Mucosa of rectum (tissue), 2 donors: ENCODE measurements around the gene FGR.

Experiments used
- H3K27ac ChIP-seq, 2 donors: one replicate each; pipeline ENCODE4 v1.7.0; 2013; ENCODE audit warnings: inconsistent platforms in 2 of 2, low read depth in 2 of 2, low read length in 2 of 2
- H3K27me3 ChIP-seq, 2 donors: one replicate each; pipeline ENCODE4 v1.7.0; 2013; ENCODE audit warnings: low read length in 2 of 2; ENCODE audit not compliant: control insufficient read depth in 2 of 2, insufficient read depth in 2 of 2
- H3K36me3 ChIP-seq, 2 donors: one replicate each; pipeline ENCODE4 v1.7.0; 2013; ENCODE audit warnings: low read length in 2 of 2; ENCODE audit not compliant: control insufficient read depth in 2 of 2, insufficient read depth in 2 of 2
- H3K4me1 ChIP-seq, 2 donors: one replicate each; pipeline ENCODE4 v1.7.0; 2013; ENCODE audit warnings: low read length in 2 of 2, mild to moderate bottlenecking in 1 of 2; ENCODE audit not compliant: control insufficient read depth in 2 of 2, insufficient read depth in 2 of 2
- H3K4me3 ChIP-seq, 2 donors: one replicate each; pipeline ENCODE4 v1.7.0; 2013; ENCODE audit warnings: low read length in 2 of 2
- H3K9ac ChIP-seq, 2 donors: one replicate each; pipeline ENCODE4 v1.7.0; 2013; ENCODE audit warnings: low read length in 2 of 2, low read depth in 1 of 2, mild to moderate bottlenecking in 1 of 2
- H3K9me3 ChIP-seq, 2 donors: one replicate each; pipeline ENCODE4 v1.7.0; 2013; ENCODE audit warnings: low read length in 2 of 2; ENCODE audit not compliant: control insufficient read depth in 2 of 2
- donor health status: healthy.
- donor health status: Normal muscosa, but diverticular disease.

FGR gene

GRCh38 chr1:27567971-27568299 lies 67.0 kb downstream of the FGR start:
- Histone ChIP-seq H3K27ac (peak overlapping the region; percentile 67 to 80), H3K27me3 (no peaks in the 10 kb centered on the region), H3K9ac (peak overlapping the region; percentile 60 to 74), H3K4me3 (peak overlapping the region; percentile 14 to 70), H3K9me3 (no peaks in the 10 kb centered on the region), H3K4me1 (peaks cover 46 to 50% of the 10 kb centered on the region in 2 donors), H3K36me3 (no peaks in the 10 kb centered on the region)

GRCh38 chr1:27567146-27567526 lies 67.8 kb downstream of the FGR start:
- Histone ChIP-seq H3K36me3 (no peaks in the 10 kb centered on the region), H3K9me3 (no peaks in the 10 kb centered on the region), H3K4me1 (peaks cover 52 to 57% of the 10 kb centered on the region in 2 donors), H3K9ac (peak overlapping the region in 1 of 2 donors; percentile 74), H3K27me3 (no peaks in the 10 kb centered on the region), H3K27ac (peak overlapping the region in 1 of 2 donors; percentile 23), H3K4me3 (no peak overlapping the region)

GRCh38 chr1:27566462-27567145 lies 68.4 kb downstream of the FGR start:
- Histone ChIP-seq H3K9ac (no peak overlapping the region), H3K4me1 (peaks cover 52 to 58% of the 10 kb centered on the region in 2 donors), H3K27ac (peak overlapping the region in 1 of 2 donors; percentile 23), H3K4me3 (no peak overlapping the region), H3K36me3 (no peaks in the 10 kb centered on the region), H3K9me3 (no peaks in the 10 kb centered on the region), H3K27me3 (no peaks in the 10 kb centered on the region)

GRCh38 chr1:27564710-27565649 lies 70.0 kb downstream of the FGR start:
- H3K4me1 ChIP-seq: peaks cover 60 to 63% of the 10 kb centered on the region in 2 donors
- no peaks in the 10 kb centered on the region for H3K27me3 ChIP-seq
- peak overlapping the region; percentile 78 to 87 for H3K27ac ChIP-seq
- no peaks in the 10 kb centered on the region for H3K36me3 ChIP-seq
- H3K9me3 ChIP-seq: no peaks in the 10 kb centered on the region
- H3K4me3 ChIP-seq: no peak overlapping the region
- H3K9ac ChIP-seq: peak overlapping the region in 1 of 2 donors; percentile 54

- H3K27ac ChIP-seq: peak overlapping the region; percentile 78 to 87
- H3K4me1 ChIP-seq: peaks cover 60 to 61% of the 10 kb centered on the region in 2 donors
- no peaks in the 10 kb centered on the region for H3K9me3 ChIP-seq
- peak overlapping the region; percentile 48 to 54 for H3K9ac ChIP-seq
- H3K27me3 ChIP-seq: no peaks in the 10 kb centered on the region
- H3K36me3 ChIP-seq: no peaks in the 10 kb centered on the region
- H3K4me3 ChIP-seq: peak overlapping the region in 1 of 2 donors; percentile 35
Measured at GRCh38 chr1:27563591-27564471, 71.2 kb downstream of the FGR start.

GRCh38 chr1:27563341-27563590 lies 71.7 kb downstream of the FGR start:
- Histone ChIP-seq H3K27me3 (no peaks in the 10 kb centered on the region), H3K4me3 (no peak overlapping the region), H3K9ac (peak overlapping the region in 1 of 2 donors; percentile 54), H3K9me3 (no peaks in the 10 kb centered on the region), H3K27ac (peak overlapping the region; percentile 78 to 87), H3K4me1 (peaks cover 62 to 64% of the 10 kb centered on the region in 2 donors), H3K36me3 (no peaks in the 10 kb centered on the region)

- Histone ChIP-seq H3K36me3 (no peaks in the 10 kb centered on the region), H3K4me1 (peaks cover 62 to 64% of the 10 kb centered on the region in 2 donors), H3K27me3 (no peaks in the 10 kb centered on the region), H3K4me3 (no peak overlapping the region), H3K9ac (no peak overlapping the region), H3K27ac (peak overlapping the region; percentile 78 to 87), H3K9me3 (no peaks in the 10 kb centered on the region)
Measured at GRCh38 chr1:27562534-27563340, 72.2 kb downstream of the FGR start.
